WTC11 (cell line): Measurements from ENCODE around the gene ARL15. TPM values are rescaled to one million over a fixed set of nuclear protein-coding genes. Genes with fewer than 3 reads are reported as not detected.

Experiments
- ATAC-seq: fragments of 200-7000 bp; cut with Tn5 transposase; 2 replicates; pipeline ENCODE4 v1.10.0; 2021; ENCODE audit warnings: mild to moderate bottlenecking, moderate library complexity
- CTCF ChIA-PET: fragments of 300-600 bp; sonication (Branson Sonifier 250); formaldehyde crosslinking; loops from one replicate; lab custom pipeline; 2021; ENCODE audit warnings: antibody characterized with exemption; lab: Charles Lee
- POLR2A ChIA-PET: fragments of 350-600 bp; sonication (Branson Sonifier 250); formaldehyde crosslinking; loops from one replicate; lab custom pipeline; 2021; ENCODE audit warnings: antibody characterized with exemption; lab: Charles Lee
- DNase-seq: peaks from one replicate; pipeline ENCODE4 v3.0.0; 2021; ENCODE audit warnings: low spot score
- H3K27ac Mint-ChIP-seq: 2 replicates; pipeline ENCODE4 v1.8.0; 2021; ENCODE audit warnings: mixed read lengths
- H3K27me3 Mint-ChIP-seq: 2 replicates; pipeline ENCODE4 v1.8.0; 2021; ENCODE audit warnings: low read depth, mild to moderate bottlenecking, moderate library complexity, mixed read lengths
- H3K36me3 Mint-ChIP-seq: 2 replicates; pipeline ENCODE4 v1.8.0; 2021; ENCODE audit warnings: mixed read lengths
- H3K4me1 Mint-ChIP-seq: 2 replicates; pipeline ENCODE4 v1.8.0; 2022; ENCODE audit warnings: mixed read lengths
- H3K4me3 Mint-ChIP-seq: 2 replicates; pipeline ENCODE4 v1.8.0; 2021; ENCODE audit warnings: mild to moderate bottlenecking, moderate library complexity, mixed read lengths
- H3K9me3 Mint-ChIP-seq: 2 replicates; pipeline ENCODE4 v1.8.0; 2021; ENCODE audit warnings: mixed read lengths
- EMX1 ChIP-seq: fragments of 250-450 bp; sonication (Bioruptor Pico); IDR thresholded peaks from 2 replicates; pipeline ENCODE4 v1.8.0; 2021; ENCODE audit warnings: mild to moderate bottlenecking
- ESRRA ChIP-seq: sonication (generic); formaldehyde crosslinking; IDR thresholded peaks from 2 replicates; pipeline ENCODE4 v1.8.1; 2022; ENCODE audit warnings: mild to moderate bottlenecking, missing genetic modification reagents, borderline replicate concordance
- HMGA2 ChIP-seq: fragments of 250-450 bp; sonication (Bioruptor Pico); IDR thresholded peaks from 2 replicates; pipeline ENCODE4 v1.4.0; 2021; ENCODE audit warnings: mild to moderate bottlenecking, moderate library complexity
- IRF2 ChIP-seq: sonication (generic); formaldehyde crosslinking; IDR thresholded peaks from 2 replicates; pipeline ENCODE4 v1.8.0; 2022; ENCODE audit warnings: low read depth, missing genetic modification reagents, borderline replicate concordance
- JUN ChIP-seq: sonication (generic); formaldehyde crosslinking; IDR thresholded peaks from 2 replicates; pipeline ENCODE4 v1.8.0; 2023; ENCODE audit warnings: mild to moderate bottlenecking, missing genetic modification reagents
- KAT7 ChIP-seq: sonication (generic); formaldehyde crosslinking; IDR thresholded peaks from 2 replicates; pipeline ENCODE4 v1.8.1; 2023; ENCODE audit warnings: missing genetic modification reagents, mild to moderate bottlenecking, borderline replicate concordance
- MXD4 ChIP-seq: fragments of 250-450 bp; sonication (Bioruptor Pico); IDR thresholded peaks from 2 replicates; pipeline ENCODE4 v1.8.0; 2021; ENCODE audit warnings: mild to moderate bottlenecking, moderate library complexity, borderline replicate concordance
- NFE2L1 ChIP-seq: sonication (generic); formaldehyde crosslinking; IDR thresholded peaks from 2 replicates; pipeline ENCODE4 v1.8.1; 2023; ENCODE audit warnings: missing genetic modification reagents
- OVOL2 ChIP-seq: fragments of 250-450 bp; sonication (Bioruptor Pico); IDR thresholded peaks from 2 replicates; pipeline ENCODE4 v1.9.0; 2021; ENCODE audit warnings: mild to moderate bottlenecking, borderline replicate concordance
- PRRX2 ChIP-seq: fragments of 250-450 bp; sonication (Bioruptor Pico); IDR thresholded peaks from 2 replicates; pipeline ENCODE4 v1.8.0; 2021; ENCODE audit warnings: mild to moderate bottlenecking
- RELA ChIP-seq: sonication (generic); formaldehyde crosslinking; IDR thresholded peaks from 2 replicates; pipeline ENCODE4 v1.8.1; 2022; ENCODE audit warnings: missing genetic modification reagents, mild to moderate bottlenecking, borderline replicate concordance
- SMAD4 ChIP-seq: sonication (generic); formaldehyde crosslinking; IDR thresholded peaks from 2 replicates; pipeline ENCODE4 v1.8.0; 2022; ENCODE audit warnings: mild to moderate bottlenecking, missing genetic modification reagents
- TCF7 ChIP-seq: sonication (generic); formaldehyde crosslinking; IDR thresholded peaks from 2 replicates; pipeline ENCODE4 v1.8.0; 2022; ENCODE audit warnings: mild to moderate bottlenecking, low read depth, missing genetic modification reagents, moderate library complexity
- total RNA-seq: library from RNA; stranded (reverse); gene quantifications from 3 replicates; pipeline ENCODE4 v1.2.3, GENCODE V29; 2021
- TF ChIP-seq, protein P1 (sequence below): fragments of 250-450 bp; sonication (Bioruptor Pico); IDR thresholded peaks from 2 replicates; pipeline ENCODE4 v2.1.2; 2022; ENCODE audit warnings: mild to moderate bottlenecking, moderate library complexity
- TF ChIP-seq, protein P2 (sequence below): fragments of 200-600 bp; IDR thresholded peaks from 2 replicates; pipeline ENCODE4 v1.8.0; 2022; ENCODE audit warnings: antibody characterized with exemption
- TF ChIP-seq, protein P3 (sequence below): sonication (generic); formaldehyde crosslinking; IDR thresholded peaks from 2 replicates; pipeline ENCODE4 v1.8.0; 2022; ENCODE audit warnings: missing genetic modification reagents
- TF ChIP-seq, protein P4 (sequence below): fragments of 250-450 bp; sonication (Bioruptor Pico); IDR thresholded peaks from 2 replicates; pipeline ENCODE4 v1.8.0; 2021; ENCODE audit warnings: mild to moderate bottlenecking
- TF ChIP-seq, protein P5 (sequence below): sonication (generic); formaldehyde crosslinking; IDR thresholded peaks from 2 replicates; pipeline ENCODE4 v1.8.0; 2023; ENCODE audit warnings: mild to moderate bottlenecking, missing genetic modification reagents
- TF ChIP-seq, protein P6 (sequence below): sonication (generic); formaldehyde crosslinking; IDR thresholded peaks from 2 replicates; pipeline ENCODE4 v1.8.1; 2022; ENCODE audit warnings: mild to moderate bottlenecking, missing genetic modification reagents, moderate library complexity, borderline replicate concordance
- TF ChIP-seq, protein P7 (sequence below): sonication (generic); formaldehyde crosslinking; IDR thresholded peaks from 2 replicates; pipeline ENCODE4 v1.8.1; 2022; ENCODE audit warnings: mild to moderate bottlenecking, moderate library complexity, missing genetic modification reagents

ARL15 gene
- total RNA-seq, 1 experiment from 2014 or later = 20.1 TPM

DNA sequence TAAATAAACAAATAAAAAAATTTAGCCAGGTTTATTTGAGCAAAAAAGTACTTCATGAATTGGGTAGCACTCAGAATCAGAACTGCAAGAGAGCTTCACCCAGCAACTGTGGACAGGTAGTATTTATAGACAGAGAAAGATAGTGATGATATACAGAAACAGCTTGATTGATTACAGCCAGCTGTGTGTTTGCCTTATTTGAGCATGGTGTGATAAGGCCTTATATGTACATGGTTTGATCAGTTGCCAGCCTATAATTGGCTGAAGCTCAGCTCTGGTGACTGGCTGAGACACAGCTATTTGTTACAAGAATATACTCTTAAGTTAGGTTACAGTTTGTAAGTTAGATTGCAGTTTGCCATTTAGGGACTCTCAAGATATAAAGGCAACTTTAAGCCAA lies 34.3 kb upstream of the ARL15 start:
- ATAC-seq = no peak

DNA sequence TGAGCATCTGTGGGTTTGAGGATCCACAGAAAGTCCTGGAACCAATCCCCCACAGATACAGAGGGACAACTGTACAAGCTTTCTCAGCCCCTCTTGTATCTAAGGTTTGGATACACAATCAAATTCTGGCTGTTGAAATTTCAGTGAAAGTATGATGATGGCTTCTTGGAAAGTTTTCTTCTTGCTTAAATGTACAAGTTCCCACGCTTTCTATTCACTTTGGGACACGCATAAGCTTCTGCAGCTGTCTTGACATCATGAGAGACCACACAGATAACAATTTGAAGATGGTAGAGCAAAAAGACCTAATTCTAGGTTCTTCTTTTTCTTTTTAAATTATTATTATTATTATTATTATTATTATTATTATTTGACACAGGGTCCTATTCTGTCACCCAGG lies 31.6 kb upstream of the ARL15 start:
- Mint-ChIP-seq H3K27ac (no peak overlapping the region), H3K36me3 (peaks cover 26% of the 10 kb centered on the region), H3K9me3 (peaks cover 54% of the 10 kb centered on the region), H3K4me3 (no peak overlapping the region), H3K27me3 (no peaks in the 10 kb centered on the region), H3K4me1 (no peaks in the 10 kb centered on the region)
- ATAC-seq = no peak
- POLR2A ChIA-PET = no interaction called here
- TF ChIP-seq, protein P1, sequence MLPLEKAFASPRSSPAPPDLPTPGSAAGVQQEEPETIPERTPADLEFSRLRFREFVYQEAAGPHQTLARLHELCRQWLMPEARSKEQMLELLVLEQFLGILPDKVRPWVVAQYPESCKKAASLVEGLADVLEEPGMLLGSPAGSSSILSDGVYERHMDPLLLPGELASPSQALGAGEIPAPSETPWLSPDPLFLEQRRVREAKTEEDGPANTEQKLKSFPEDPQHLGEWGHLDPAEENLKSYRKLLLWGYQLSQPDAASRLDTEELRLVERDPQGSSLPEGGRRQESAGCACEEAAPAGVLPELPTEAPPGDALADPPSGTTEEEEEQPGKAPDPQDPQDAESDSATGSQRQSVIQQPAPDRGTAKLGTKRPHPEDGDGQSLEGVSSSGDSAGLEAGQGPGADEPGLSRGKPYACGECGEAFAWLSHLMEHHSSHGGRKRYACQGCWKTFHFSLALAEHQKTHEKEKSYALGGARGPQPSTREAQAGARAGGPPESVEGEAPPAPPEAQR = no peak
- TF ChIP-seq HMGA2 (CRISPR knock-in tag) = 0 out of 2 replicates have a peak, but pooled peaks have one; percentile 6
- TF ChIP-seq, all 79 proteins: peak for 1
- CTCF ChIA-PET = no interaction called here
- DNase-seq = no peak

More for the DNA sequence above, 34.3 kb upstream of the ARL15 start:
- Mint-ChIP-seq H3K27me3 (no peaks in the 10 kb centered on the region; the same call in 1 of the 2 replicates), H3K9me3 (peaks cover 53% of the 10 kb centered on the region)
- CTCF ChIA-PET = no interaction called here
- DNase-seq = no peak
- TF ChIP-seq, protein P2, sequence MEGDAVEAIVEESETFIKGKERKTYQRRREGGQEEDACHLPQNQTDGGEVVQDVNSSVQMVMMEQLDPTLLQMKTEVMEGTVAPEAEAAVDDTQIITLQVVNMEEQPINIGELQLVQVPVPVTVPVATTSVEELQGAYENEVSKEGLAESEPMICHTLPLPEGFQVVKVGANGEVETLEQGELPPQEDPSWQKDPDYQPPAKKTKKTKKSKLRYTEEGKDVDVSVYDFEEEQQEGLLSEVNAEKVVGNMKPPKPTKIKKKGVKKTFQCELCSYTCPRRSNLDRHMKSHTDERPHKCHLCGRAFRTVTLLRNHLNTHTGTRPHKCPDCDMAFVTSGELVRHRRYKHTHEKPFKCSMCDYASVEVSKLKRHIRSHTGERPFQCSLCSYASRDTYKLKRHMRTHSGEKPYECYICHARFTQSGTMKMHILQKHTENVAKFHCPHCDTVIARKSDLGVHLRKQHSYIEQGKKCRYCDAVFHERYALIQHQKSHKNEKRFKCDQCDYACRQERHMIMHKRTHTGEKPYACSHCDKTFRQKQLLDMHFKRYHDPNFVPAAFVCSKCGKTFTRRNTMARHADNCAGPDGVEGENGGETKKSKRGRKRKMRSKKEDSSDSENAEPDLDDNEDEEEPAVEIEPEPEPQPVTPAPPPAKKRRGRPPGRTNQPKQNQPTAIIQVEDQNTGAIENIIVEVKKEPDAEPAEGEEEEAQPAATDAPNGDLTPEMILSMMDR = no peak
- TF ChIP-seq ESRRA (CRISPR knock-in tag) (no peak), NFE2L1 (CRISPR knock-in tag) (no peak), RELA (CRISPR knock-in tag) (no peak), MXD4 (no peak), EMX1 (CRISPR knock-in tag) (no peak), SMAD4 (no peak), TCF7 (CRISPR knock-in tag) (no peak)
- TF ChIP-seq, protein P3, sequence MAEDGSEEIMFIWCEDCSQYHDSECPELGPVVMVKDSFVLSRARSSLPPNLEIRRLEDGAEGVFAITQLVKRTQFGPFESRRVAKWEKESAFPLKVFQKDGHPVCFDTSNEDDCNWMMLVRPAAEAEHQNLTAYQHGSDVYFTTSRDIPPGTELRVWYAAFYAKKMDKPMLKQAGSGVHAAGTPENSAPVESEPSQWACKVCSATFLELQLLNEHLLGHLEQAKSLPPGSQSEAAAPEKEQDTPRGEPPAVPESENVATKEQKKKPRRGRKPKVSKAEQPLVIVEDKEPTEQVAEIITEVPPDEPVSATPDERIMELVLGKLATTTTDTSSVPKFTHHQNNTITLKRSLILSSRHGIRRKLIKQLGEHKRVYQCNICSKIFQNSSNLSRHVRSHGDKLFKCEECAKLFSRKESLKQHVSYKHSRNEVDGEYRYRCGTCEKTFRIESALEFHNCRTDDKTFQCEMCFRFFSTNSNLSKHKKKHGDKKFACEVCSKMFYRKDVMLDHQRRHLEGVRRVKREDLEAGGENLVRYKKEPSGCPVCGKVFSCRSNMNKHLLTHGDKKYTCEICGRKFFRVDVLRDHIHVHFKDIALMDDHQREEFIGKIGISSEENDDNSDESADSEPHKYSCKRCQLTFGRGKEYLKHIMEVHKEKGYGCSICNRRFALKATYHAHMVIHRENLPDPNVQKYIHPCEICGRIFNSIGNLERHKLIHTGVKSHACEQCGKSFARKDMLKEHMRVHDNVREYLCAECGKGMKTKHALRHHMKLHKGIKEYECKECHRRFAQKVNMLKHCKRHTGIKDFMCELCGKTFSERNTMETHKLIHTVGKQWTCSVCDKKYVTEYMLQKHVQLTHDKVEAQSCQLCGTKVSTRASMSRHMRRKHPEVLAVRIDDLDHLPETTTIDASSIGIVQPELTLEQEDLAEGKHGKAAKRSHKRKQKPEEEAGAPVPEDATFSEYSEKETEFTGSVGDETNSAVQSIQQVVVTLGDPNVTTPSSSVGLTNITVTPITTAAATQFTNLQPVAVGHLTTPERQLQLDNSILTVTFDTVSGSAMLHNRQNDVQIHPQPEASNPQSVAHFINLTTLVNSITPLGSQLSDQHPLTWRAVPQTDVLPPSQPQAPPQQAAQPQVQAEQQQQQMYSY (CRISPR knock-in tag) = no peak
- TF ChIP-seq, protein P4, sequence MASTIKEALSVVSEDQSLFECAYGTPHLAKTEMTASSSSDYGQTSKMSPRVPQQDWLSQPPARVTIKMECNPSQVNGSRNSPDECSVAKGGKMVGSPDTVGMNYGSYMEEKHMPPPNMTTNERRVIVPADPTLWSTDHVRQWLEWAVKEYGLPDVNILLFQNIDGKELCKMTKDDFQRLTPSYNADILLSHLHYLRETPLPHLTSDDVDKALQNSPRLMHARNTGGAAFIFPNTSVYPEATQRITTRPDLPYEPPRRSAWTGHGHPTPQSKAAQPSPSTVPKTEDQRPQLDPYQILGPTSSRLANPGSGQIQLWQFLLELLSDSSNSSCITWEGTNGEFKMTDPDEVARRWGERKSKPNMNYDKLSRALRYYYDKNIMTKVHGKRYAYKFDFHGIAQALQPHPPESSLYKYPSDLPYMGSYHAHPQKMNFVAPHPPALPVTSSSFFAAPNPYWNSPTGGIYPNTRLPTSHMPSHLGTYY = no peak
- TF ChIP-seq, all 79 proteins: peak for 0
- peaks cover 40% of the 10 kb centered on the region for H3K36me3 Mint-ChIP-seq
- POLR2A ChIA-PET = no interaction called here
- no peak overlapping the region for H3K4me3 Mint-ChIP-seq
- H3K27ac Mint-ChIP-seq = no peak overlapping the region
- H3K4me1 Mint-ChIP-seq = no peaks in the 10 kb centered on the region

DNA sequence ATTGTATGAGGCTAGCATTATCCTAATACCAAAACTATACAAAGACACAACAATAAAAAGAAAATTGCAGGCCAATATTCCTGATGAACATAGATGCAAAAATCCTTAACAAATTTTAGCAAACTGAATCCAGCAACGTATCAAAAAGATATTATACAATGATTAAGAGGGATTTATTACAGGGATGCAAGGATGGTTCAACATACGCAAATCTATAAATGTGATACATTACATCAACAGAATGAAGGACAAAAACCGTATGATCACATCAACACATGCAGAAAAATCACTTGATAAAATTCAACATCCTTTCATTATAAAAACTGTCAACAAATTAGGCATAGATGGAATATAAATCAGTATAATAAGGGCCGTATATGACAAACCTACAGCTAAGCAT lies 27.1 kb upstream of the ARL15 start:
- CTCF ChIA-PET = no interaction called here
- TF ChIP-seq PRRX2 (CRISPR knock-in tag) (no peak), OVOL2 (CRISPR knock-in tag) (no peak), MXD4 (no peak), KAT7 (no peak), IRF2 (CRISPR knock-in tag) (no peak), RELA (CRISPR knock-in tag) (no peak), JUN (CRISPR knock-in tag) (no peak)
- TF ChIP-seq, protein P5, sequence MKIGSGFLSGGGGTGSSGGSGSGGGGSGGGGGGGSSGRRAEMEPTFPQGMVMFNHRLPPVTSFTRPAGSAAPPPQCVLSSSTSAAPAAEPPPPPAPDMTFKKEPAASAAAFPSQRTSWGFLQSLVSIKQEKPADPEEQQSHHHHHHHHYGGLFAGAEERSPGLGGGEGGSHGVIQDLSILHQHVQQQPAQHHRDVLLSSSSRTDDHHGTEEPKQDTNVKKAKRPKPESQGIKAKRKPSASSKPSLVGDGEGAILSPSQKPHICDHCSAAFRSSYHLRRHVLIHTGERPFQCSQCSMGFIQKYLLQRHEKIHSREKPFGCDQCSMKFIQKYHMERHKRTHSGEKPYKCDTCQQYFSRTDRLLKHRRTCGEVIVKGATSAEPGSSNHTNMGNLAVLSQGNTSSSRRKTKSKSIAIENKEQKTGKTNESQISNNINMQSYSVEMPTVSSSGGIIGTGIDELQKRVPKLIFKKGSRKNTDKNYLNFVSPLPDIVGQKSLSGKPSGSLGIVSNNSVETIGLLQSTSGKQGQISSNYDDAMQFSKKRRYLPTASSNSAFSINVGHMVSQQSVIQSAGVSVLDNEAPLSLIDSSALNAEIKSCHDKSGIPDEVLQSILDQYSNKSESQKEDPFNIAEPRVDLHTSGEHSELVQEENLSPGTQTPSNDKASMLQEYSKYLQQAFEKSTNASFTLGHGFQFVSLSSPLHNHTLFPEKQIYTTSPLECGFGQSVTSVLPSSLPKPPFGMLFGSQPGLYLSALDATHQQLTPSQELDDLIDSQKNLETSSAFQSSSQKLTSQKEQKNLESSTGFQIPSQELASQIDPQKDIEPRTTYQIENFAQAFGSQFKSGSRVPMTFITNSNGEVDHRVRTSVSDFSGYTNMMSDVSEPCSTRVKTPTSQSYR = no peak
- TF ChIP-seq, protein P6, sequence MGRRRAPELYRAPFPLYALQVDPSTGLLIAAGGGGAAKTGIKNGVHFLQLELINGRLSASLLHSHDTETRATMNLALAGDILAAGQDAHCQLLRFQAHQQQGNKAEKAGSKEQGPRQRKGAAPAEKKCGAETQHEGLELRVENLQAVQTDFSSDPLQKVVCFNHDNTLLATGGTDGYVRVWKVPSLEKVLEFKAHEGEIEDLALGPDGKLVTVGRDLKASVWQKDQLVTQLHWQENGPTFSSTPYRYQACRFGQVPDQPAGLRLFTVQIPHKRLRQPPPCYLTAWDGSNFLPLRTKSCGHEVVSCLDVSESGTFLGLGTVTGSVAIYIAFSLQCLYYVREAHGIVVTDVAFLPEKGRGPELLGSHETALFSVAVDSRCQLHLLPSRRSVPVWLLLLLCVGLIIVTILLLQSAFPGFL (CRISPR knock-in tag) = no peak
- TF ChIP-seq, protein P7, sequence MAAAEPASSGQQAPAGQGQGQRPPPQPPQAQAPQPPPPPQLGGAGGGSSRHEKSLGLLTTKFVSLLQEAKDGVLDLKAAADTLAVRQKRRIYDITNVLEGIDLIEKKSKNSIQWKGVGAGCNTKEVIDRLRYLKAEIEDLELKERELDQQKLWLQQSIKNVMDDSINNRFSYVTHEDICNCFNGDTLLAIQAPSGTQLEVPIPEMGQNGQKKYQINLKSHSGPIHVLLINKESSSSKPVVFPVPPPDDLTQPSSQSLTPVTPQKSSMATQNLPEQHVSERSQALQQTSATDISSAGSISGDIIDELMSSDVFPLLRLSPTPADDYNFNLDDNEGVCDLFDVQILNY = no peak

More for the DNA sequence above, 27.1 kb upstream of the ARL15 start:
- Mint-ChIP-seq H3K27ac (no peak overlapping the region), H3K4me3 (no peak overlapping the region), H3K27me3 (no peaks in the 10 kb centered on the region), H3K4me1 (no peaks in the 10 kb centered on the region), H3K9me3 (peaks cover 45% of the 10 kb centered on the region), H3K36me3 (peaks cover 3% of the 10 kb centered on the region; the same call in 1 of the 2 replicates)
- POLR2A ChIA-PET = no interaction called here
- ATAC-seq (no peak), DNase-seq (no peak)
